Adrenal gland (tissue), 12 donors: ENCODE data around the gene PNPO. TPM values are rescaled to one million over a fixed set of nuclear protein-coding genes. Genes with fewer than 3 reads are reported as not detected.
A peak's percentile ranks its signal among the peaks of the same experiment; 100 is the strongest.

ENCODE experiments used
- DNase-seq, 7 donors: peaks; one replicate each; pipeline ENCODE4 v3.0.0-alpha.2; 2019 to 2020
- H3K27ac ChIP-seq, 5 donors: fragments of 200-600 bp; sonication (generic) in 4 of 5; 1 replicate in 3 of 5; 2 replicates in 2 of 5; pipeline versions ENCODE4 v1.5.1 to v1.8.0; 2016 to 2020; ENCODE audit warnings: mild to moderate bottlenecking in 1 of 5
- H3K27me3 ChIP-seq: fragments of 200-600 bp; 2 replicates; pipeline ENCODE4 v1.8.0; 2021
- H3K36me3 ChIP-seq, 2 donors: fragments of 200-600 bp; replicated peaks in 1 of 2; 1 replicate in 1 of 2; 2 replicates in 1 of 2; pipeline versions ENCODE4 v1.5.1 to v1.8.0; 2018 to 2022
- H3K4me1 ChIP-seq, 2 donors: fragments of 200-600 bp; replicated peaks in 1 of 2; 1 replicate in 1 of 2; 2 replicates in 1 of 2; pipeline versions ENCODE4 v1.5.1 to v1.8.0; 2018 to 2021
- H3K4me3 ChIP-seq, 4 donors: fragments of 200-600 bp; sonication (generic) in 3 of 4; one replicate each; pipeline ENCODE4 v1.5.1; 2016 to 2018
- H3K9me3 ChIP-seq, 3 donors: fragments of 200-600 bp; sonication (generic) in 1 of 3; replicated peaks in 1 of 3; 1 replicate in 2 of 3; 2 replicates in 1 of 3; pipeline versions ENCODE4 v1.5.1 to v1.8.0; 2016 to 2021
- POLR2A ChIP-seq, 2 donors: fragments of 450-650 bp; IDR thresholded peaks; one replicate each; pipeline ENCODE4 v1.6.1; 2017; ENCODE audit warnings: antibody characterized with exemption in 2 of 2, mild to moderate bottlenecking in 2 of 2, moderate library complexity in 1 of 2
- WGBS, 4 donors: extraction: QIAGEN DNeasy Blood & Tissue Kit in 2 of 4; methylation state at CpG; one replicate each; pipeline versions ENCODE4 v1.1.5 to v1.1.7; 2013 to 2017; 5-methylcytosine and 5-hydroxymethylcytosine counted together
- intact Hi-C, 2 donors: fragments of 100-400 bp; cut with DNase I; formaldehyde crosslinking; loops; one replicate each; pipeline versions ENCODE4 v1.14.1 to v1.15.0; 2022 to 2023
- polyA plus RNA-seq, 3 donors: library from polyadenylated mRNA; stranded (reverse); fragments of 200-250 nt in 2 of 3; fragments of 350-450 nt in 1 of 3; fragmentation: Illumina TruSeq in 1 of 3; extraction: RNeasy Lipid Tissue Mini Kit (QIAGEN cat#74804) in 1 of 3; gene quantifications; one replicate each; pipeline ENCODE4 v1.2.3, GENCODE V29; 2013 to 2014
- total RNA-seq, 9 donors: library from RNA; depleted of rRNA in 4 of 9; stranded (reverse); fragments of >200 nt in 4 of 9; fragments of 120-200 nt in 1 of 9; fragmentation: NEBNext Ultra II Directional in 1 of 9; extraction: Animal tissue kit (Norgen Biotek cat#: 25700) in 1 of 9; gene quantifications; one replicate each; pipeline versions ENCODE4 v1.1.0 to v1.2.4, GENCODE V29; 2013 to 2023
- TF ChIP-seq, protein P1 (sequence below), 6 experiments: fragments of 450-650 bp in 4 of 6; fragments of 200-600 bp in 2 of 6; sonication (generic) in 1 of 6; IDR thresholded peaks; 1 replicate in 5 of 6; 2 replicates in 1 of 6; pipeline versions ENCODE4 v1.5.1 to v1.8.0; 2016 to 2021; ENCODE audit warnings: antibody characterized with exemption in 6 of 6, mild to moderate bottlenecking in 2 of 6, moderate library complexity in 1 of 6
- donor health status: healthy with polysubstance abuse.
- donor health status: Bipolar disorder and iron deficiency.
- donor health status: DM: yes; HTN: yes; CAD: no.
- donor health status: DM: no; HTN: no; CAD: no.
- donor health status: DM: no; HTN: no; CAD: no.
- donor health status: DM: yes; HTN: yes; CAD: no.

PNPO gene
- total and polyA plus RNA-seq, 12 donors = 19.7 to 91.5 (median 52.4) TPM

DNA sequence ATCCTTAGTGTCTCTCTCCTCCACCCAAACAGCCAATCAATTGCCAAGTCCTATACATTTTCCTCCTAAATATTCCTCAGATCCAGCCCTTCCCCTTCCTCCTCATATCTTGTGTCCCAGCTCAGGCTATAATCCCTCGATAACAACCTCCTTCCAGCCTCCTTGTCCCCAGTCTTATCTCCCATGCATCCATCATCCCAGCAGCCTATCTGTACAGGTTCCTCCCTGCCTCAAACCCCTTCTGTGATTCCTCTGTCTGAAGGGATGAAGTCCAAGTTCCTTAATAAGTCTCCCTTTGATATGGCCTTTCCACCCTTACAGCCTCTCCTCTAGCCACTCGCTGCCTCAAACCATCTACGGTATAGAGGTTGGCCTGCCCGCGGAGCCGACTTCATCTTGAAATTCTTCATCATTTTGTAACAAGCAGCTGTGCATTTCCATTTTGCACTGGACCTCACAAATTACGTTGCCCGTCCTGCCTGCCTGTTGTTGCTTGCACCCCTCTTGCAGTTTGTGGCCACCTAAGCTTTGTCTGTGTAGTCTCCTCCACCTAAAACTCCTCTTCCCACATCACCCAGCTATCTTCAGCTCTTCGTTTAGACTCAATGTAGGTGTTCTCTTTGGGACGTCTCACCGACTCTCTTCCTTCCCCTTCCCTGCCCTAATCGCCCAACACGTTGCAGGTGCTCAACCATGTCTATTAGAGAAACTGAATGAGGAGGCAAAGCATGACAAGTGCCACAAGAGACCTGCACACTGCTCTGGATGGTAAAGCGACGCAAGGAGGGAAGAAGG lies 28.8 kb downstream of the PNPO start:
- peak overlapping the region in 1 of 5 donors; percentile 21 for H3K27ac ChIP-seq
- H3K9me3 ChIP-seq = no peaks in the 10 kb centered on the region

DNA sequence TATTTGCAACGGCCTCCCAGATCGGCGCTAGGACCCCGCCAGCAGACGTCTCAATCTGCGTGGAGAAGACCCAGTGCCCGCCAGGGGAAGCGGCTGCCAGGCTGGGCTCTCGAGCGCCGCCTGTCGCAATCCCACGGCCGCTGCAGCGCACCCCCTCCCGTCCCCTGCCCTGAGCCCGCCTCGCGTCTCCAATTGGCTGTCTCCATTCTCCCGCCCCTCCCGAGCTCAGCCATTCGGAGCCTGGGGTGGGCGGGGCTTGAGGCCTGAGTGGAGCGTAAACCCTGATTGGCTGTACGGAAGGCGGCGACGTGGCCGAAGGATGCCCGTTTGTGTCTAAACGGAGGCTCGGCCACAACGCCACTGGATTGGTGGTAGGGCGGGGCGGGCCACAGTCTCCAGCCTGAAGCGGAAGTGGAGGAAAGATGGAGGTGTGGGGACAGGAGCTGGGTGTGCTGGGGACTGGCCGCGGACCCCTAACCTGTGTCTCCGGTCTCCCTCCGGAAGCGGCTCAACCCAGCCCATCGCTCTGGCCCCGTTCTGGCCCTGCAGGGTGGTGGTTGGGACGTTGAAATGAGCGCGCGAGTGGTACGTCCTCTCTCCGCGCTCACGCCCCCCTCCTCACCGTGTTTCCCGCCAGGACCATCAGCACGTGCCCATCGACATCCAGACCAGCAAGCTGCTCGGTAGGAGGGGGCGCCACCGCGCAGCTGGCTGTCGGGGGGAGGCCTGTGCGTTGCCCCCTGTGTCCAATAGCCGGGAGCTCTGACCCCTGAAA lies 29.5 kb downstream of the PNPO start, which contains the start of gene CDK5RAP3:
Gene CDK5RAP3, plus strand, starts transcription at position 389 of the 775 bp plus-strand sequence. Its CDS starts 34 bp downstream, at position 423.
- peak within 1 kb of the TSS; percentile 49 to 92 (median 82) for H3K4me3 ChIP-seq
- no peaks in the 10 kb centered on the region for H3K9me3 ChIP-seq
- peak; percentile 100 for DNase-seq
- TF ChIP-seq, protein P1, sequence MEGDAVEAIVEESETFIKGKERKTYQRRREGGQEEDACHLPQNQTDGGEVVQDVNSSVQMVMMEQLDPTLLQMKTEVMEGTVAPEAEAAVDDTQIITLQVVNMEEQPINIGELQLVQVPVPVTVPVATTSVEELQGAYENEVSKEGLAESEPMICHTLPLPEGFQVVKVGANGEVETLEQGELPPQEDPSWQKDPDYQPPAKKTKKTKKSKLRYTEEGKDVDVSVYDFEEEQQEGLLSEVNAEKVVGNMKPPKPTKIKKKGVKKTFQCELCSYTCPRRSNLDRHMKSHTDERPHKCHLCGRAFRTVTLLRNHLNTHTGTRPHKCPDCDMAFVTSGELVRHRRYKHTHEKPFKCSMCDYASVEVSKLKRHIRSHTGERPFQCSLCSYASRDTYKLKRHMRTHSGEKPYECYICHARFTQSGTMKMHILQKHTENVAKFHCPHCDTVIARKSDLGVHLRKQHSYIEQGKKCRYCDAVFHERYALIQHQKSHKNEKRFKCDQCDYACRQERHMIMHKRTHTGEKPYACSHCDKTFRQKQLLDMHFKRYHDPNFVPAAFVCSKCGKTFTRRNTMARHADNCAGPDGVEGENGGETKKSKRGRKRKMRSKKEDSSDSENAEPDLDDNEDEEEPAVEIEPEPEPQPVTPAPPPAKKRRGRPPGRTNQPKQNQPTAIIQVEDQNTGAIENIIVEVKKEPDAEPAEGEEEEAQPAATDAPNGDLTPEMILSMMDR (IDR thresholded peaks at IDR 0.05) = peak; percentile 83 to 99 (median 94)
- peak in 1 of 2 donors; percentile 80 for TF ChIP-seq POLR2A (IDR thresholded peaks at IDR 0.05)
- H3K27me3 ChIP-seq = no peaks in the 10 kb centered on the region
- intact Hi-C loops = loop anchor here in 1 of 2 donors (5.0 kb wide), 1 partner anchor 79 kb away; no protein-coding TSS in a partner anchor
- peaks cover 7 to 20% of the 10 kb centered on the region in 2 donors for H3K4me1 ChIP-seq
- H3K27ac ChIP-seq = peak within 1 kb of the TSS in 4 of 5 donors; percentile 48 to 88 (median 60)
- WGBS, 4 donors = 0 to 1% (median 0%) methylated on average over 28 to 62 of the region's 62 CpGs
- H3K36me3 ChIP-seq = peaks cover 0 to 24% of the 10 kb centered on the region in 2 donors

More for the DNA sequence above, 28.8 kb downstream of the PNPO start:
- Histone ChIP-seq H3K27me3 (no peaks in the 10 kb centered on the region), H3K4me3 (peak overlapping the region in 2 of 4 donors; percentile 23 to 51), H3K4me1 (peaks cover 7 to 20% of the 10 kb centered on the region in 2 donors), H3K36me3 (peaks cover 0 to 16% of the 10 kb centered on the region in 2 donors)
- no peak for DNase-seq
- intact Hi-C loops = loop anchor here in 1 of 2 donors (5.0 kb wide), 2 partner anchors 78 to 128 kb away; partner anchors contain the start of gene SCRN2
- WGBS, 4 donors = 39 to 47% (median 42%) methylated on average over 15 of the region's 15 CpGs
- TF ChIP-seq, protein P1 (IDR thresholded peaks at IDR 0.05) = no peak
- no peak for TF ChIP-seq POLR2A (IDR thresholded peaks at IDR 0.05)

DNA sequence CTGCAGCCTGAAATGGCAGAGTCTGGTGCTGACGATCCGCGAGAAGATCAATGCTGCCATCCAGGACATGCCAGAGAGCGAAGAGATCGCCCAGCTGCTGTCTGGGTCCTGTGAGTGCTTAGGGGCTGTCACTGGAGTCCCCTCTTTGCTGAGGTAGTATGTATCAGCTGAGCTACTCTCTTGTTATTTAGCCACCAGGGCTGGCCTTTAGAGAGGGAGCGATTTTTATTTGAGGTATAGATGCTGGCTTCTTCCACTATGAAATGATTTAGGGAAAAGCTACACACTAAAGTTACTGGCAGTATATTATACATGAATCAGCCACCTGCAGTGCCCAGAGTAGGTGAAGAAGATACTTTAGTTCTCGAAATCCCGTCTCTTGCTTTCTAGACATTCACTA lies 32.2 kb downstream of the PNPO start:
- intact Hi-C loops = loop anchor here in 1 of 2 donors (5.0 kb wide), 1 partner anchor 81 kb away; no protein-coding TSS in a partner anchor
- 88 to 93% (median 93%) methylated on average over 8 of the region's 8 CpGs for WGBS, 4 donors
- peaks cover 0 to 44% of the 10 kb centered on the region in 2 donors for H3K36me3 ChIP-seq

More for the DNA sequence above, 32.2 kb downstream of the PNPO start:
- TF ChIP-seq, protein P1 (IDR thresholded peaks at IDR 0.05) = no peak
- no peak for TF ChIP-seq POLR2A (IDR thresholded peaks at IDR 0.05)
- no peak for DNase-seq
- Histone ChIP-seq H3K9me3 (no peaks in the 10 kb centered on the region), H3K27me3 (no peaks in the 10 kb centered on the region), H3K27ac (no peak overlapping the region), H3K4me3 (no peak overlapping the region), H3K4me1 (peaks cover 7 to 14% of the 10 kb centered on the region in 2 donors)
